Muscle of leg (tissue), 11 donors: ENCODE measurements around the gene SIGLEC9. TPM values are rescaled to one million over a fixed set of nuclear protein-coding genes. Genes with fewer than 3 reads are reported as not detected.
"Not testable (repeated sequence)": the region's sequence is repeated elsewhere in the genome, so short reads cannot be mapped to it uniquely, and the experiment has no call there.

Experiments used
- DNase-seq: peaks from one replicate; pipeline ENCODE4 v3.0.0; 2013
- H3K27ac ChIP-seq: one replicate; pipeline ENCODE4 v1.5.1; 2013; ENCODE audit warnings: mild to moderate bottlenecking, low read length, control low read depth
- H3K27me3 ChIP-seq: one replicate; pipeline ENCODE4 v1.6.1; 2013; ENCODE audit warnings: low read length; ENCODE audit not compliant: control insufficient read depth, insufficient read depth
- H3K36me3 ChIP-seq: one replicate; pipeline ENCODE4 v1.6.1; 2013; ENCODE audit warnings: low read length; ENCODE audit not compliant: control insufficient read depth, insufficient read depth
- H3K4me1 ChIP-seq: one replicate; pipeline ENCODE4 v1.6.1; 2013; ENCODE audit warnings: low read length; ENCODE audit not compliant: control insufficient read depth, insufficient read depth
- H3K4me3 ChIP-seq: one replicate; pipeline ENCODE4 v1.5.1; 2013; ENCODE audit warnings: low read length, control low read depth
- H3K9me3 ChIP-seq: replicated peaks from 2 replicates; pipeline ENCODE4 v1.6.1; 2013; ENCODE audit warnings: low read depth, low read length; ENCODE audit not compliant: control insufficient read depth
- WGBS: methylation state at CpG from one replicate; pipeline ENCODE4 v1.1.5; 2013; ENCODE audit warnings: missing lambda C conversion rate; ENCODE audit not compliant: insufficient coverage; 5-methylcytosine and 5-hydroxymethylcytosine counted together
- polyA plus RNA-seq, 8 donors: library from polyadenylated mRNA; unstranded; fragments of 120-200 nt; gene quantifications; one replicate each; pipeline versions ENCODE4 v1.2.1 to v1.2.3, GENCODE V29; 2013; ENCODE audit warnings: inconsistent platforms in 1 of 8, low replicate concordance in 1 of 8; ENCODE audit not compliant: insufficient read length in 8 of 8, insufficient read depth in 1 of 8
- total RNA-seq: library from RNA; stranded (reverse); fragments of 120-200 nt; gene quantifications from one replicate; pipeline ENCODE4 v1.2.4, GENCODE V29; 2013

The SIGLEC9 gene
- total and polyA plus RNA-seq, 9 donors, result 0.53 to 1.4 (median 1.1) TPM

DNA sequence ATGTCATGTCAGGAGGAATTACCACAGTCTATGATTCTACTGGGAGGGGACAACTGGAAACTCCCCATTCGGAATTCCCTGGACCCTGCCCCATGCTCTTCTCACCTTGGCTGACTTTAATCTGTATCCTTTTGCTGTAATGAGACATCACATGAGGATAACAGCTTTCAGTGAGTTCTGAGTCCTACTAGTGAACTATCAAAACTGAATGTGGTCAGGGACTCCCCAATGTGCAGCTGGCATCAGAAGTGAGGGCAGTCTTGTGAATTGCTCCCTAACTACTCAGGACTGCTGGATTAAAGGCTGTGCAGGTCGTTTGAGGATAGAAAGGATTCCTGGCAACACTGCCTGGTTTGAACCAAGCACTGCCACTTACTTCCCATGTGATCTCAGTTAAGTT, 32.6 kb downstream of the SIGLEC9 start:
- no peak overlapping the region for H3K27ac ChIP-seq
- no peak for DNase-seq
- H3K4me3 ChIP-seq, result no peak overlapping the region
- H3K9me3 ChIP-seq, result no peaks in the 10 kb centered on the region
- no peaks in the 10 kb centered on the region for H3K36me3 ChIP-seq
- no peaks in the 10 kb centered on the region for H3K27me3 ChIP-seq
- no CpG with 5 or more reads among the region's 2 CpGs for WGBS
- no peaks in the 10 kb centered on the region for H3K4me1 ChIP-seq

GRCh38 chr19:51158474-51159129, 33.9 kb downstream of the SIGLEC9 start:
- Histone ChIP-seq H3K4me1 (no peaks in the 10 kb centered on the region), H3K27me3 (no peaks in the 10 kb centered on the region), H3K36me3 (no peaks in the 10 kb centered on the region), H3K27ac (no peak overlapping the region), H3K9me3 (no peaks in the 10 kb centered on the region), H3K4me3 (no peak overlapping the region)
- DNase-seq, result no peak
- WGBS, result 0% methylated on average over 1 of the region's 7 CpGs

- WGBS, result 86% methylated on average over 1 of the region's 4 CpGs
- no peak overlapping the region for H3K4me3 ChIP-seq
- H3K36me3 ChIP-seq, result no peaks in the 10 kb centered on the region
- no peaks in the 10 kb centered on the region for H3K27me3 ChIP-seq
- no peak overlapping the region for H3K27ac ChIP-seq
- H3K4me1 ChIP-seq, result no peaks in the 10 kb centered on the region
- DNase-seq, result no peak
- no peaks in the 10 kb centered on the region for H3K9me3 ChIP-seq
Measured at GRCh38 chr19:51159656-51160055, 35.0 kb downstream of the SIGLEC9 start.

DNA sequence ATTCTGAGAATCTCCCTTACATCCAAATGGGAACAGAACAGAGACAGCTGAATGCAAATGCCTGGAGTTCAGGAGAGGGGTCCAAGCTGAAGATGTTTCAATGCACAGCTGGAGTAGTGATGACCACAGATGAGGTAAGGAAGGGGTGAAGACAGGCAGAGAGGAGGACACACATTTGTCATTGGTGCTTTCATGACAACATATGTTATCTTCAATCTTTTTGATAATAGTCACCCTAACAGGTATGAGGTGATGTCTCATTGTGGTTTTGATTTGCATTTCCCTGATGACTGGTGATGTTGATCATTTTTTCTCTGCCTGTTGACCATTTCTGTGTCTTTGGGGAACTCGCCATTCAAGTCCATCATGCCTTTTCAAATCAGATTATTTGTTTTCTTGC, 36.6 kb downstream of the SIGLEC9 start:
- WGBS, result no CpG with 5 or more reads among the region's 1 CpG
- Histone ChIP-seq H3K4me3 (no peak overlapping the region), H3K9me3 (no peaks in the 10 kb centered on the region), H3K27ac (no peak overlapping the region), H3K36me3 (no peaks in the 10 kb centered on the region), H3K27me3 (no peaks in the 10 kb centered on the region), H3K4me1 (no peaks in the 10 kb centered on the region)
- DNase-seq, result no peak

GRCh38 chr19:51161867-51162496, 37.3 kb downstream of the SIGLEC9 start:
- H3K27me3 ChIP-seq, result no peaks in the 10 kb centered on the region
- no peaks in the 10 kb centered on the region for H3K9me3 ChIP-seq
- no peak overlapping the region for H3K27ac ChIP-seq
- WGBS, result 100% methylated on average over 1 of the region's 4 CpGs
- H3K36me3 ChIP-seq, result no peaks in the 10 kb centered on the region
- DNase-seq, result no peak
- H3K4me1 ChIP-seq, result no peaks in the 10 kb centered on the region
- H3K4me3 ChIP-seq, result no peak overlapping the region

DNA sequence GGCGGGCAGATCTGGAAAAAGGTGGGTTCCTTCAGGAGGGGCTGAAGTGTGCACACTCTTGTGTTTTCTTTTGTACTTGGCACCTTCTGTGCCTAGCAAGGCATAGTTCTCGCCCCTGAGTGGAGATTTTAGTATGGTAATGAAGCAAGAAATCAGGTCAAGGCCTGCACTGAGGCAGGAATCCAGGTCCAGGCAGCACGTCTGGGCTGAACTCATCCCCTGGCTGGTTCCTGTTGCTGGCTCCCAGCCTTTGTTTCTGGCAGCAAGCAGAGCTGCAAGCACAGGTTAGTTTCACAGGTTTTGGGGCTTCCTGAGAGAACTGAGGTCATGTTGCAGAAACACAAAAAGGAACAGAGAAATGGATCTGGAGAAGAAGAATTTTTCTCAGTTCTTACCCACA, 38.6 kb downstream of the SIGLEC9 start:
- no peaks in the 10 kb centered on the region for H3K36me3 ChIP-seq
- H3K27ac ChIP-seq, result no peak overlapping the region
- H3K9me3 ChIP-seq, result no peaks in the 10 kb centered on the region
- DNase-seq, result no peak
- H3K27me3 ChIP-seq, result no peaks in the 10 kb centered on the region
- no peak overlapping the region for H3K4me3 ChIP-seq
- H3K4me1 ChIP-seq, result no peaks in the 10 kb centered on the region
- 61% methylated on average over 3 of the region's 3 CpGs for WGBS

GRCh38 chr19:51164215-51164614, 39.5 kb downstream of the SIGLEC9 start:
- no peak for DNase-seq
- WGBS, result no CpG with 5 or more reads among the region's 3 CpGs
- H3K27ac ChIP-seq, result no peak overlapping the region
- no peaks in the 10 kb centered on the region for H3K4me1 ChIP-seq
- H3K36me3 ChIP-seq, result no peaks in the 10 kb centered on the region
- H3K4me3 ChIP-seq, result no peak overlapping the region
- H3K9me3 ChIP-seq, result no peaks in the 10 kb centered on the region
- no peaks in the 10 kb centered on the region for H3K27me3 ChIP-seq

GRCh38 chr19:51166846-51167490, 42.3 kb downstream of the SIGLEC9 start:
- H3K4me3 ChIP-seq, result no peak overlapping the region
- H3K27ac ChIP-seq, result no peak overlapping the region
- WGBS, result 50% methylated on average over 7 of the region's 9 CpGs
- no peaks in the 10 kb centered on the region for H3K4me1 ChIP-seq
- no peaks in the 10 kb centered on the region for H3K9me3 ChIP-seq
- DNase-seq, result peak; percentile 39
- H3K27me3 ChIP-seq, result no peaks in the 10 kb centered on the region
- no peaks in the 10 kb centered on the region for H3K36me3 ChIP-seq

GRCh38 chr19:51168564-51169282, 44.0 kb downstream of the SIGLEC9 start:
- WGBS, result 90% methylated on average over 7 of the region's 13 CpGs
- no peaks in the 10 kb centered on the region for H3K9me3 ChIP-seq
- no peak overlapping the region for H3K4me3 ChIP-seq
- no peak overlapping the region for H3K27ac ChIP-seq
- DNase-seq, result no peak
- H3K4me1 ChIP-seq, result no peaks in the 10 kb centered on the region
- H3K27me3 ChIP-seq, result no peaks in the 10 kb centered on the region
- H3K36me3 ChIP-seq, result no peaks in the 10 kb centered on the region

- WGBS, result 39% methylated on average over 5 of the region's 11 CpGs
- H3K9me3 ChIP-seq, result not testable (repeated sequence)
Measured at GRCh38 chr19:51169283-51169918, 44.7 kb downstream of the SIGLEC9 start.

More at GRCh38 chr19:51169283-51169918, 44.7 kb downstream of the SIGLEC9 start:
- peak; percentile 61 for DNase-seq
- not testable (repeated sequence) for H3K27ac ChIP-seq, H3K27me3 ChIP-seq, H3K4me1 ChIP-seq, H3K4me3 ChIP-seq, H3K36me3 ChIP-seq
